Activated CD8-positive, alpha-beta memory T cell treated with anti-CD3 and anti-CD28 coated beads for 36 hours (primary cell): Measurements from ENCODE around the gene PFN4. TPM values are rescaled to one million over a fixed set of nuclear protein-coding genes. Genes with fewer than 3 reads are reported as not detected.
"Not testable (repeated sequence)": the region's sequence is repeated elsewhere in the genome, so short reads cannot be mapped to it uniquely, and the experiment has no call there.

Experiments
- CTCF ChIA-PET: fragments of 350-600 bp; sonication (Branson Sonifier 250); formaldehyde crosslinking; loops from one replicate; lab custom pipeline; 2021; ENCODE audit warnings: antibody characterized with exemption; lab: Charles Lee
- POLR2A ChIA-PET: fragments of 350-600 bp; sonication (Branson Sonifier 250); formaldehyde crosslinking; loops from one replicate; lab custom pipeline; 2021; ENCODE audit warnings: antibody characterized with exemption; lab: Charles Lee
- total RNA-seq, 2 experiments: library from RNA; stranded (reverse); gene quantifications; one replicate each; pipeline ENCODE4 v1.2.3, GENCODE V29; 2021

Gene PFN4
- total RNA-seq, 2 experiments from 2014 or later = 0.40 TPM; not detected in 1

DNA sequence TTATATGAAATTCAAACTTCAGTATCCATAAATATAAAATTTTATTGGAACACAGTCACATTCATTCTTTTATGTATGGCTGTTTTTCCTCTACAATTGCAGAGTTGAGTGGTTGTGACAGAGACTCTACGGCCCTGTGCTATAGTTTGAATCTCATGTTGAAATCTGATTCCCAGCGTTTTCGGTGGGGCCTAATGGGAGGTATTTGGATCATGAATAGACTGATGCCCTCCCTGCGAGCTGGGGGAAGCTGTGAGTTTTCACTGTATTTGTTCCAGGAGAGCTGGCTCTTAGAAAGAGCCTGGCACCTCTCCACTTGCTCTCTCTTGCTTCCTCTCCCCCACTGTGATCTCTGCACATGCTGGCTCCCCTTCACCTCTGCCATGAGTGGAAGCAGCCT, 1.7 kb downstream of the PFN4 start:
- ChIA-PET CTCF (interaction anchor here (1.3 kb wide), 1 partner anchor 37 kb away, joined by 5 read pairs; the partner anchor contains the start of gene TP53I3), POLR2A (no interaction called here)

- CTCF ChIA-PET = interaction anchor here (1.3 kb wide), 1 partner anchor 37 kb away, joined by 5 read pairs; the partner anchor contains the start of gene TP53I3
- POLR2A ChIA-PET = interaction anchor here (0.6 kb wide), 1 partner anchor 256 kb away, joined by 4 read pairs; no protein-coding TSS in a partner anchor
Measured at GRCh38 chr2:24121066-24121465, 2.1 kb downstream of the PFN4 start.

DNA sequence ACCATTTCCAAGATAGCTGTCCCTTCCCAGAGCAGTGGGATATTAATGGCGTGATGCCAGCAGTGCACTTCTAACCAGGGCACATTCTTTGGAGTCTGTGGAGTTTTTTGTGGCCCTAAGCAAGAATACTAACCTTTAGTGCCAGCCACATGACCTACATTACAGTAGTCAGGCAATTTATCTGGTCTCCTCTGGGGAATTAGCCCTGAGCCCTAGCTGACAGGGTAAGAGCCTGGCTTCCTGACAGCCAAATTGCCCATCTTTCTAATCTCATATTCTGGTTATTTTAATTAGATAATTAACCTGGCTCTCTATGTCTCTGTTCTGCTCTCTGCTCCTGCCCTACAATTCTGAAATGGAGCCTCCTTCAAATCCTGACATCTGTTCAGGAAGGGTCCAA, 5.2 kb downstream of the PFN4 start:
- CTCF ChIA-PET = interaction anchor here (0.6 kb wide), 1 partner anchor 156 kb away, joined by 4 read pairs; no protein-coding TSS in a partner anchor
- POLR2A ChIA-PET = no interaction called here

DNA sequence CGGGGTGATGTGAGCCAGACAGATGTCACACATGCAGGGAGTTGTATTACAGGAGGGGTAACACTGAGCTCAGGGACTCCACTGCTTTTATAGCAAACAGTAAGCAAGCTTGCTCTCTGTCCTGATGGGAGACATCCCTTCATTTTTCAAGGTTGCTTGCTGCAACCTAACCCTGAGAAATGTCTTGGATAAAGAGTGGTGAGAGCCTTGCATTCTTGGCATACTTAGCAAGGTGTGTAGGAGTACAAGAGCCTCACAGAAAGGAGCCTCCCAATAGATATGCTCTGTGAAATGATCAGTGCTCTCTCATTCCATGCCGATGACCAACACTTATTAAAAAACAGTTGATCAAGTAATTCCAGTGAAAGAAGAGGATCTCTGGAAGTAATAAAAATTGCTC, 8.1 kb downstream of the PFN4 start:
- POLR2A ChIA-PET = no interaction called here
- CTCF ChIA-PET = no interaction called here

DNA sequence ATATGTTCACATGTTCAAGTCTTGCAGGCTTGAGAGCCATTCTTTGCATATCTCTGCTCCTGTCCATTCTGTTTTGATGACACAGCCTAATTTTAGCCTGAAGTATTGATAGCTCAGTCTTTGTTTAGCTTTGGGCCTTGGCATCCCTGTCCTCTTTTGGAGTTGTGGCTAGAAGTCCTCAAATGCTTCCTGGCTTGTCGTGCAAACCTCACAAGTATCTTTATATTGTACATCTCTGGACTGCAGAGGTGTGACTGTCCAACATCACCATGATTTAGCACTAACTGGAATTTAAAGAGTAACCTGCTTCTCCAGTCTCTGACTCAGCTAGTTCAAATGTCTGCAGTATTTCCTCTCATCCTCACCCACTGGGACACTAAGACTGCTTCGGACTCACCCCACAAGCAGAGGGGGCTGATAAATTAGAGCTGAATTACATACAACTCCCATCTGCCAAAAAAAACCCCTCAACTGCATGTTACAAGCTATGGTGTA, 11.7 kb downstream of the PFN4 start:
- POLR2A ChIA-PET = no interaction called here
- CTCF ChIA-PET = interaction anchor here (1.3 to 1.4 kb wide), 2 partner anchors 27 to 53 kb away, joined by 5 to 6 read pairs; partner anchors contain the start of gene TP53I3

GRCh38 chr2:24110660-24111303, 12.4 kb downstream of the PFN4 start:
- POLR2A ChIA-PET = no interaction called here

GRCh38 chr2:24109431-24109830, 13.7 kb downstream of the PFN4 start:
- POLR2A ChIA-PET, CTCF ChIA-PET: not testable (repeated sequence)

More at GRCh38 chr2:24110660-24111303, 12.4 kb downstream of the PFN4 start:
- CTCF ChIA-PET = interaction anchor here (1.3 to 1.4 kb wide), 2 partner anchors 27 to 53 kb away, joined by 5 to 6 read pairs; partner anchors contain the start of gene TP53I3

GRCh38 chr2:24107336-24107735, 15.8 kb downstream of the PFN4 start:
- ChIA-PET CTCF (no interaction called here), POLR2A (no interaction called here)

DNA sequence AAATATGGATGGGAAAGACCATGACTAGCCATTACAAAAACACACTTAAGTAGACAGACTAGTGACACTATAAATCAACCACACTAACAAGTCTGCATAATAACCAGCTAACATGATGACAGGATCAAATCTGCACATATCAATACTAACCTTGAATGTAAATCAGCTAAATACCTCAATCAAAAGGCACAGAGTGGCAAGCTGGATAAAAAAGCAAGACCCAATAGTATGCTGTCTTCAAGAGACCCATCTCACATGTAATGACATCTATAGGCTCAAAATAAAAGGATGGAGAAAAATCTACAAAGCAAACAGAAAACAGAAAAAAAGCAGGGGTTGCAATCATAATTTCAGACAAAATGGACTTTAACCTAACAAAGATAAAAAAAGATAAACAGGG, 16.3 kb downstream of the PFN4 start:
- POLR2A ChIA-PET = no interaction called here
- CTCF ChIA-PET = no interaction called here

DNA sequence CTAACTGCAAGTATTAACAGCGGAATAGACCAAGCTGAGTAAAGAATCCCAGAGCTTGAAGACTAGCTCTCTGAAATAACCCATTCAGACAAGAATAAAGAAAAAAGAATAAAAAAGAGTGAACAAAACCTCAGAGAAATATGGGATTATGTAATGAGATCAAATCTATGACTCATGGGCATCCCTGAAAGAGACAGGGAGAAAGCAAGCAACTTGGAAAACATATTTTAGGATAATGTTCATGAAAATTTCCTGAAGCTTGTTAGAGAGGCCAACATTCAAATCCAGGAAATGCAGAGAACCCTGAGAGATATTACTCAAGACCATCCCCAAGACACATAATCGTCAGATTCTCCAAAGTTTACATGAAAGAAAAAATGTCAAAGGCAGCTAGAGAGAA, 17.3 kb downstream of the PFN4 start:
- CTCF ChIA-PET = interaction anchor here (1.8 kb wide), 1 partner anchor 21 kb away, joined by 7 read pairs; the partner anchor contains the start of gene TP53I3
- POLR2A ChIA-PET = no interaction called here

- POLR2A ChIA-PET = no interaction called here
- CTCF ChIA-PET = interaction anchor here (1.8 kb wide), 1 partner anchor 20 kb away, joined by 7 read pairs; the partner anchor contains the start of gene TP53I3
Measured at GRCh38 chr2:24104906-24105305, 18.2 kb downstream of the PFN4 start.

- ChIA-PET POLR2A (no interaction called here), CTCF (interaction anchor here (1.8 kb wide), 1 partner anchor 20 kb away, joined by 7 read pairs; the partner anchor contains the start of gene TP53I3)
Measured at GRCh38 chr2:24104110-24104650, 19.0 kb downstream of the PFN4 start.

DNA sequence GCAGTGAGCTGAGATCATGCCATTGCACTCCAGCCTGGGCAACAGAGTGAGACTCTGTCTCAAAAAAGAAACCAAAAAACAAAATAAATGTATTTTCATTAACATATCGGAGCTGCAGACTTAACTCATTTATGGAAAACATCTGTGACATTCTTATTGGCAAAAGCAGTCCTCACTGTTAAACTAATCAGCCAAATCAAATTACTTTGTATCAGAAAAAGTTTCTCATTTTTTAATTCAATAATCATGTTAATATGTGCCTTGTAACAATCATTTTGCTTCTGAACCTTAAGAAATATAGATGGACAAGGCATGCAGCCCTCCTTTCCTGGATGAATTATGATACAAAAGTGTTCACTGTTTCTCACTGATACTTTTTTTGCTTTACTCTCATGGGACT, 20.5 kb downstream of the PFN4 start:
- POLR2A ChIA-PET = no interaction called here
- CTCF ChIA-PET = no interaction called here

- ChIA-PET CTCF (interaction anchor here (0.6 kb wide), 1 partner anchor 159 kb away, joined by 5 read pairs; no protein-coding TSS in a partner anchor), POLR2A (no interaction called here)
Measured at GRCh38 chr2:24101992-24102391, 21.1 kb downstream of the PFN4 start.

- CTCF ChIA-PET = not testable (repeated sequence)
Measured at GRCh38 chr2:24100732-24101131, 22.4 kb downstream of the PFN4 start.

GRCh38 chr2:24095171-24095677, 27.9 kb downstream of the PFN4 start:
- CTCF ChIA-PET, POLR2A ChIA-PET: not testable (repeated sequence)

More at GRCh38 chr2:24100732-24101131, 22.4 kb downstream of the PFN4 start:
- POLR2A ChIA-PET = not testable (repeated sequence)

DNA sequence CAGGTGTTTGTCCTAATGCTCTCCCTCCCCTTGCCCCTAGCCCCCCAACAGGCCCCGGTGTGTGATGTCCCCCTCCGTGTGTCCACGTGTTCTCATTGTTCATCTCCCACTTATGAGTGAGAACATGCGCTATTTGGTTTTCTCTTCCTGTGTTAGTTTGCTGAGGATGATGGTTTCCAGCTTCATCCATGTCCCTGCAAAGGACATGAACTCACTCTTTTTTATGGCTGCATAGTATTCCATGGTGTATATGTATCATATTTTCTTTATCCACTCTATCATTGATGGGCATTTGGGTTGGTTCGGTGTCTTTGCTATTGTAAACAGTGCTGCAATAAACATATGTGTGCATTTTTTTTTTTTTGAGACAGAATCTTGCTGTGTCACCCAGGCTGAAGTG, 29.9 kb downstream of the PFN4 start:
- CTCF ChIA-PET, POLR2A ChIA-PET: not testable (repeated sequence)

- ChIA-PET CTCF (no interaction called here), POLR2A (no interaction called here)
Measured at GRCh38 chr2:24088821-24089359, 34.2 kb downstream of the PFN4 start.

GRCh38 chr2:24087032-24087431, 36.1 kb downstream of the PFN4 start:
- CTCF ChIA-PET = no interaction called here
- POLR2A ChIA-PET = no interaction called here

- POLR2A ChIA-PET = no interaction called here
Measured at GRCh38 chr2:24086241-24086640, 36.9 kb downstream of the PFN4 start.

More at GRCh38 chr2:24086241-24086640, 36.9 kb downstream of the PFN4 start:
- CTCF ChIA-PET = no interaction called here
